ENCODE results near the gene COL15A1.

Gene COL15A1

GRCh38 chr9:98924946-98925820 lies 18.5 kb upstream of the COL15A1 start:
- H3K4me1 Mint-ChIP-seq (ENCODE audit: low read depth) = no peaks in the 10 kb centered on the region
- H3K4me3 Mint-ChIP-seq = no peak overlapping the region
- no peak for DNase-seq (ENCODE audit: low spot score)
- no peaks in the 10 kb centered on the region for H3K36me3 Mint-ChIP-seq (ENCODE audit: low read depth)
- H3K27me3 Mint-ChIP-seq (ENCODE audit: low read depth) = peaks cover 21% of the 10 kb centered on the region
- no peak overlapping the region for H3K27ac Mint-ChIP-seq
- H3K9me3 Mint-ChIP-seq = no peaks in the 10 kb centered on the region

DNA sequence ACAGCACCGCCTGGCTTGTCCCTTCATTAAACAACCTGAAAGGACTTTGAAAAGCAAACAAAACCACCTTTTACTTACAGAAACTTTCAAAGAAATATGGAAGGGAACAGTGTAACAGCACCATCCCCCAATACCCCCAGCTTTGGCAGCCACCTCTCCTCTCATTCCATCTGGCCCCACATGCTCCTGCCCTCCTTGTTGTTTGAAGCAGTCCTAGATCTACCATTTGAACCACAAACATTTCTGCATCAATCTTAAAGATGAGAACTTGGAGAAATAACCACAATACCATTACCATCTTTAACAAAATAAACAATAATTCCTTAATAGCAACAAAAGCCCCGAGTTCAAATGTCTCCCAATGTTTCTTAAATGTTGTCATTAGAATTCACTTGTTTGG lies 17.8 kb upstream of the COL15A1 start:
- Mint-ChIP-seq H3K27me3 (ENCODE audit: low read depth) (peaks cover 18% of the 10 kb centered on the region), H3K27ac (no peak overlapping the region), H3K9me3 (no peaks in the 10 kb centered on the region)

DNA sequence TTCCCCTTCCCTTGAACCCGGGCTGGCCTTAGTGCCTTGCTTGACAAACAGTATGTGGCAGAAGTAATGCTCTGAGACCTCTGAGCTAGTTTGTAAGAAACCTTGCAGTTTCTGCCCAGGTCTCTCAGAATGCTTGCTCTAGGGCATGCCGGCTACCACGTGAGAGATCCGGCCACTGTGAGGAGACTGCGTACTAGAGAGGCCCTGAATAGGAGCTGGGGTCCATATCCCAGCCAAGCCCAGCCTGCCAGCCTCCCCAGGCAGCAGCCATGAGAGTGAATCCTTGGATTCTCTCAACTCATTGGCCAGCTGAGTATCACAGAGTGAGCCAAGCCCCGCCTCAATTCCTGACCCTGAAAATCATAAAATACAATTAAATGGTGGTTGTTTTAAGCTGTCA lies 16.0 kb upstream of the COL15A1 start:
- no peak overlapping the region for H3K27ac Mint-ChIP-seq
- H3K9me3 Mint-ChIP-seq = no peaks in the 10 kb centered on the region
- H3K27me3 Mint-ChIP-seq (ENCODE audit: low read depth) = peaks cover 17% of the 10 kb centered on the region
- H3K4me3 Mint-ChIP-seq = no peak overlapping the region
- DNase-seq (ENCODE audit: low spot score) = no peak
- no peaks in the 10 kb centered on the region for H3K4me1 Mint-ChIP-seq (ENCODE audit: low read depth)
- no peaks in the 10 kb centered on the region for H3K36me3 Mint-ChIP-seq (ENCODE audit: low read depth)

More for the DNA sequence above, 17.8 kb upstream of the COL15A1 start:
- H3K36me3 Mint-ChIP-seq (ENCODE audit: low read depth) = no peaks in the 10 kb centered on the region
- DNase-seq (ENCODE audit: low spot score) = no peak
- no peaks in the 10 kb centered on the region for H3K4me1 Mint-ChIP-seq (ENCODE audit: low read depth)
- no peak overlapping the region for H3K4me3 Mint-ChIP-seq

GRCh38 chr9:98929071-98929470 lies 14.6 kb upstream of the COL15A1 start:
- Mint-ChIP-seq H3K4me1 (ENCODE audit: low read depth) (no peaks in the 10 kb centered on the region), H3K27ac (no peak overlapping the region), H3K36me3 (ENCODE audit: low read depth) (no peaks in the 10 kb centered on the region)

DNA sequence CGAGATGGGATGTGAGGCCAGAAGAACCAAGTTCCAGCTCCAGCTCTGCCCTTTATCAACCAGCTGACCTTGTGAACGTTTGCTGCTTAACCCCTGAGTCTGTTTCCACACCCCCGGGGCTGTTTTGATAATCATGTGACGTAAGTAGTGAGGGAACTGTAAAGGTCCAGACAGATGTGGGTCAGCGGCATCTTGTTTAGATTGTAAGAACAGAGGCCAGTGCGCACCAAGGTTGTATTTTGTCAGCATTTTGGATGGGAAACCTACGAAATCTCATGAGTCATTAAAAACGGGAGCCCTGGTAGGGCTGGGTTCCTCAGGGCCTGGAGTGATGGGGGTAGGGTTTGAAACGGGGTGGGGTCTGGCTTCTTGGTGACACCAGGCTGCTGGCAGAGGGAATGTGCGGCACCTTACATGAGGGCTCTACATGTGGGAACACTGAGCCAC lies 13.8 kb upstream of the COL15A1 start:
- H3K9me3 Mint-ChIP-seq = no peaks in the 10 kb centered on the region
- H3K27ac Mint-ChIP-seq = no peak overlapping the region
- H3K27me3 Mint-ChIP-seq (ENCODE audit: low read depth) = peaks cover 17% of the 10 kb centered on the region
- H3K36me3 Mint-ChIP-seq (ENCODE audit: low read depth) = no peaks in the 10 kb centered on the region
- no peaks in the 10 kb centered on the region for H3K4me1 Mint-ChIP-seq (ENCODE audit: low read depth)
- no peak for DNase-seq (ENCODE audit: low spot score)
- no peak overlapping the region for H3K4me3 Mint-ChIP-seq

More at GRCh38 chr9:98929071-98929470, 14.6 kb upstream of the COL15A1 start:
- Mint-ChIP-seq H3K9me3 (no peaks in the 10 kb centered on the region), H3K4me3 (no peak overlapping the region), H3K27me3 (ENCODE audit: low read depth) (peaks cover 17% of the 10 kb centered on the region)
- DNase-seq (ENCODE audit: low spot score) = no peak

- H3K27me3 Mint-ChIP-seq (ENCODE audit: low read depth) = peaks cover 16% of the 10 kb centered on the region
- no peaks in the 10 kb centered on the region for H3K9me3 Mint-ChIP-seq
- H3K36me3 Mint-ChIP-seq (ENCODE audit: low read depth) = no peaks in the 10 kb centered on the region
- H3K4me1 Mint-ChIP-seq (ENCODE audit: low read depth) = no peaks in the 10 kb centered on the region
- no peak for DNase-seq (ENCODE audit: low spot score)
- H3K27ac Mint-ChIP-seq = no peak overlapping the region
- no peak overlapping the region for H3K4me3 Mint-ChIP-seq
Measured at GRCh38 chr9:98930792-98931191, 12.9 kb upstream of the COL15A1 start.

DNA sequence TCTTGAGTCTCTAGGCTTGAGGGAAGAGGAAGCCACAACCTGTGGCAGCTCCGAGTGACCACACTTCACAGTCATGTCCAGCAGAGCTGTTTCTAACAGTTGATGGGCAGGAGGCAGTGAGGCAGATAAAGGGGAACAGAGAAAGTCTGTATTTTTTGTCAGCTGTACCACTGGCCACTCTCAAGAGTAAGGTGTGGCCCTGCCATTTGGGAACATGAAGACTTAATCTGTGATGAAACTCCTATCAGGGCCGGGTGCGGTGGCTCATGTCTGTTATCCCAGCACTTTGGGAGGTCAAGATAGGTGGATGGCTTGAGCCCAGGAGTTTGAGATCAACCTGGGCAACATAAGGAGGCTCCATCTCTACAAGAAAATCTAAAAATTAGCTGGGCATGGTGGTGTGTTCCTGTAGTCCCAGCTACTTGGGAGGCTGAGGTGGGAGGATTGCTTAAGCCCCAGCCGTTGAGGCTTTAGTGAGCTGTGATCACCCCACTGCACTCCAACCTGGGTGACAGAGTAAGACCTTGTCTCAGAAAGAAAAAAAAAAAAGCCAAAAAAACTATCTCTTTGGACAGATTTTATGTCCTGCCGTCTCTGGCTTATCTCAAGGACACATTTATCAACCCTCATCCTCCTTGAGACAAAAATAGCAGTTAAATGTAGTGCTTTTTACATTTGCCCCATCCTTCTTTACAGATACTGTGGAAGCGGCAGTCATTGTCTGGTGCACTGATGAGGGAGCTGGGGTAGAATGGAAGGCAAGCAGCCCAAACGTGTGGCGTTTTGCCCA lies 11.9 kb upstream of the COL15A1 start:
- Mint-ChIP-seq H3K9me3 (no peaks in the 10 kb centered on the region), H3K27me3 (ENCODE audit: low read depth) (peaks cover 16% of the 10 kb centered on the region), H3K27ac (no peak overlapping the region), H3K36me3 (ENCODE audit: low read depth) (no peaks in the 10 kb centered on the region), H3K4me3 (no peak overlapping the region), H3K4me1 (ENCODE audit: low read depth) (no peaks in the 10 kb centered on the region)
- DNase-seq (ENCODE audit: low spot score) = no peak

DNA sequence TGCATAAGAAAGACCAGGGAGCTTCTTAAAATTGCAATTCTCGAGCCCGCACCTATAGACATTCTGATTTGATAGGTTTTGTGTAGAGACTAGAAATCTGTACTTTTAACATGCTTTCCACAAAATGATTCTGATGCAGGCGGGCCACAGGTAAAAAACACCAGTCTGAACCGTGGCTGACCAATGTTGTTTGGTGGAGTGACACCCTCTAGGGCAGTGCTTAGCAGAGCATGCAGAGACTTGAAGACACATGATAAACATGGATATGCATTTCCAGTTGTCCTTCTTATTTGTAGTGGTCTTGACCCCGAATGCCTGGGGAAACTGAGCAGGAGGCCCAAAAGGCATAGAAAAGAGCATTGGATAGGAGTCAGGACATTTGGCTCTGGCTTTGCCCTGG lies 10.5 kb upstream of the COL15A1 start:
- Mint-ChIP-seq H3K27me3 (ENCODE audit: low read depth) (peaks cover 16% of the 10 kb centered on the region), H3K27ac (no peak overlapping the region), H3K4me1 (ENCODE audit: low read depth) (no peaks in the 10 kb centered on the region), H3K9me3 (no peaks in the 10 kb centered on the region), H3K4me3 (no peak overlapping the region), H3K36me3 (ENCODE audit: low read depth) (no peaks in the 10 kb centered on the region)
- no peak for DNase-seq (ENCODE audit: low spot score)

DNA sequence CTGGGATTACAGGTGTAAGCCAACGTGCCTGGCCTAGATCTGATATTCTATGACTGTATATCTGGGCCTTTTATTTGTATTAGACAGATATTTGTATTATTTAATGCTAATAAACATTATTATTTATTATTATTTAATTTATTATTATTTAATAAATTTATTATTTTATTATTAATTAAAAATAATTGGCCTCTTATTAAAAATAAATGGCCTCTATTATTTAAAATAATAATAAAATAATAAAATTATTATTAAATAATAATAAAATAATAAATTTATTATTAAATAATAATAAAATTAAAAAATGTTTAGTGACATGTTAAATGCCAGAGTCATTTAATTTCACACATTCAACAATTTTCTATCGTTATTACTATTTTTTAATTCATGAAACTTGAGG lies 9.8 kb upstream of the COL15A1 start:
- Mint-ChIP-seq H3K27me3 (ENCODE audit: low read depth) (peaks cover 17% of the 10 kb centered on the region), H3K4me3 (no peak overlapping the region), H3K36me3 (ENCODE audit: low read depth) (no peaks in the 10 kb centered on the region), H3K27ac (no peak overlapping the region), H3K4me1 (ENCODE audit: low read depth) (no peaks in the 10 kb centered on the region), H3K9me3 (no peaks in the 10 kb centered on the region)
- no peak for DNase-seq (ENCODE audit: low spot score)

DNA sequence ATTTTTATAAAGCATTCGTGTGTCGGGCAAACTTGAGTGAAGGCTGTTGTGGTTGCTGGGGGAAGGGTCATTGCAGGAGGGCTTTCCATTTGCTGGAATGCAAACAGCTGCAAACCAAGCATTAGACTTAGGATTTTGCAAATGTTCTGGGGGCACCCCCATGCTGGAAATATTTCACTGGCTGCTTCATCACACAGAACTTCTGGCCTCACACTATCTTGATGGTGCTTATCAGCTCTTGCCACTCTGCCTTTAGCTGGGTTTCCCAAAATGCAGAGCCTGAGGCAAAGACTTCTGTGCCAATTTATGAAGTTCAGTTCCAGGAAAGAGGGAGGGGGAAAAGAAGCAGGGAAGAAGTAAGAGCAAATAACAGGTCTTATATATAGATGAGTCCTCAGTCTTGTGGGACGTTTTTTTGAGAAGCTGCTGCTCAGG lies 8.6 kb upstream of the COL15A1 start:
- Mint-ChIP-seq H3K9me3 (no peaks in the 10 kb centered on the region), H3K4me3 (no peak overlapping the region), H3K27me3 (ENCODE audit: low read depth) (peaks cover 27% of the 10 kb centered on the region), H3K4me1 (ENCODE audit: low read depth) (no peaks in the 10 kb centered on the region), H3K27ac (no peak overlapping the region), H3K36me3 (ENCODE audit: low read depth) (no peaks in the 10 kb centered on the region)
- DNase-seq (ENCODE audit: low spot score) = no peak

DNA sequence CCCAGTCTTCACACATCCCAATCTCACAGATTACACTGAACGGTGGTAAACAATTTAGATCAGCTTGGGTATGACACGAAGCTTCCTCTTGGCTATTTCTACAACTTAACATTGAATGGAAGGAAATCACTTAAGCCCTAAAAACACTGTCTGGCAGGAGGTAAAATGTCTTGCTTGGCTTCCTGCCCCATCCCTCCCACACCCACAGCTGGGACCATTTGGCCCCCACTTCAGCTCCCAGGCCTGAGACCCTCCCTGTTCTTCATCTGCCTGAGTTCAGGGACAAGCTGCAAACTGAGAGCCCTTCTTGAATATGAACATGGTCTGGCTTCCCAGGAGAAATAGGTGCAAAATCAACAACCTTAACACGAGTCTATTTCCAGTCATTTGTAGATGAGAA lies 3.4 kb upstream of the COL15A1 start:
- no peak for DNase-seq (ENCODE audit: low spot score)
- no peak overlapping the region for H3K27ac Mint-ChIP-seq
- no peaks in the 10 kb centered on the region for H3K36me3 Mint-ChIP-seq (ENCODE audit: low read depth)
- no peaks in the 10 kb centered on the region for H3K9me3 Mint-ChIP-seq
- peaks cover 5% of the 10 kb centered on the region for H3K4me1 Mint-ChIP-seq (ENCODE audit: low read depth)
- H3K27me3 Mint-ChIP-seq (ENCODE audit: low read depth) = peaks cover 73% of the 10 kb centered on the region
- H3K4me3 Mint-ChIP-seq = no peak overlapping the region

DNA sequence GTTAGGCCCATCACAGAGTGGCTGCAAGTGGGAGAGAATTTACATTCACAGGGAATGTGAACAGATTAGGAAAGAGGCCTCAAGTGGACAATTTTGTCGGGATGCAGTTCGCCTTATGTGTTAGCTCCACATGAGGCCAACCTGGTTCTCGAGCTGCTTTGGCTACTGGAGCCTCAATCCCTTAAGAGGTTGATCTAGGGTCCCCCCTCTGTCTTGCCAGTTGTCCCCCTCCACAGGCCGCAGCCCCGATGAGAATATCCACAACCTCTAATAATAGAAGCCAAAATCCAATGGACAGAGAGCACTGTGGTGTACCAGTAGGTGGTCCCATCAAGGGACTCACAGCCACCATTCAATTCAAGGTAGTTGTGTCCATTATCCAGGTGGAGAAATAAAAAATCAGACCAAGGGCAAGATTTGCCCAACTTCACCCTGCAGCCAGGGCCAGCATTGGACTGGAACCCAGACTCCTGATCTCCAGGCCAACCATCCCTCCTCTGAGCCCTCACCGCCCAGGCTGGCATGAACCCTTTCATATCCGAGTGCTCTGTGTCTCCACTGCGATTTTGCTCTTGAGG lies 1.7 kb upstream of the COL15A1 start:
- no peak for DNase-seq (ENCODE audit: low spot score)
- H3K9me3 Mint-ChIP-seq = no peaks in the 10 kb centered on the region
- H3K4me3 Mint-ChIP-seq = no peak overlapping the region
- peaks cover 83% of the 10 kb centered on the region for H3K27me3 Mint-ChIP-seq (ENCODE audit: low read depth)
- H3K36me3 Mint-ChIP-seq (ENCODE audit: low read depth) = no peaks in the 10 kb centered on the region
- peaks cover 5% of the 10 kb centered on the region for H3K4me1 Mint-ChIP-seq (ENCODE audit: low read depth)
- H3K27ac Mint-ChIP-seq = no peak overlapping the region

DNA sequence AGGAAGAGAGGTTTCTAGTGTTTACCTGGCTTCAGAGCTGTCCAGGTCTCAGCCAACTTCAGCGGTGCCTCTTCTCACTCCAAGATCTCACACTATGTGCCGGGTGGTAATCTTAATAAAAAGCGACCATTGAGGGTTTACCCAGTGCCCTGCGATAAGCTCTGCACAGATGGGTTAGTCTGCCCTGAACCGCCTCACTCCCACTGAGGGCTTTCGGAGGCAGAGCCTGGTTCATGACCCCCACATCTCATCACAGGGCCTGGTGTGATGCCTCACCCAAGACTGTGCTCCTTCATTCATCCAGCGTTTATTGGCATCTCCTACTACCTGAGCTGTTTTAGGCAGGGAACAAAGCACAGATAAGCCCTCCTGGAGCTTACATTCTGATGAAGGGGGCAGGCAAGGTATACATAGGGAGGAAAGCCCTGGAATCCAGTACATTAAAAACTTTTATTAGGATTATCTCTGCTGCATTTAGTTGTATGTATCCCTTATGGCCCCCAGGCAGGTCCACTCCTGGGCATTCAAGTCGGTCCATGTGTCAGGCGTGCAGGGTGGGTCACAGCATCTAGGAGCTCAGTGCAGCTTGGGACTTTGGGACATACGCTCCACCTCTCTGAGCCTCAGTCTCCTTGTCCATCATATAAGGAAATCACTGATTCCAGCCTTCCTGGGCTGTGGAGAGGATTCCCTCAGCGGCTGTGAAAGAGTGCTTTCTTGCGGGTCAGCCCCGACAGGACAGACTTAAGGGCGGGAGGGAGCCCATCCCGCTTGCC lies 613 bp upstream of the COL15A1 start:
- peaks cover 83% of the 10 kb centered on the region for H3K27me3 Mint-ChIP-seq (ENCODE audit: low read depth)
- H3K27ac Mint-ChIP-seq = no peak overlapping the region
- no peak for DNase-seq (ENCODE audit: low spot score)
- peaks cover 5% of the 10 kb centered on the region for H3K4me1 Mint-ChIP-seq (ENCODE audit: low read depth)
- no peaks in the 10 kb centered on the region for H3K9me3 Mint-ChIP-seq
- no peaks in the 10 kb centered on the region for H3K36me3 Mint-ChIP-seq (ENCODE audit: low read depth)
- H3K4me3 Mint-ChIP-seq = peak overlapping the region; percentile 38
